GM21528 (cell line): ENCODE results near the gene KRTAP20-3.

Experiments used
- ATAC-seq: cut with Tn5 transposase; IDR thresholded peaks from one replicate; pipeline ENCODE4 v1.9.1; 2021; ENCODE audit warnings: mild to moderate bottlenecking, moderate library complexity; ENCODE audit not compliant: unreplicated experiment, low FRiP score

KRTAP20-3 gene

GRCh38 chr21:30642564-30642963 is at the start of gene KRTAP20-3:
Gene KRTAP20-3 (plus strand): TSS chr21:30642864.
- ATAC-seq, result no peak

DNA sequence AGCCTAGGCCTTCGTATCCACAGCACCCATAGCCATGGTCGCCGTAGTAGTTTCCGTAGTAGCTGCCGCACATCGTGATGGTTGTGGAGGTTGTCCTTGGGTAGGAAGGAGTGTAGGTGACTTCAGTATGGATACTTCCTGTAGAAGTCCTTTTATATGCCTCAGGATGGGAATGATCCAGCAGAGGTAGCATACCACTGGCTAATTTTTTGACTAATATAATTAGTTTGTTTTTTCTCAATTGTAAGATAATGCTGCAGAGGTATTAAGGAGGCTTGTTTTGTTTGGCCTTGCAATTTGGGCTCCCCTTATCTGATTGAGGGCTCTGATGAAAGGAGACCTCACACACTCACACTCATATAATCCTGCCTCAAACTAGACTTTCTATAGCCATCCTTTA is 43.9 kb upstream of the KRTAP20-3 start, which contains the start of gene KRTAP6-2:
Gene KRTAP6-2, minus strand, starts transcription at position 101 of the 400 bp plus-strand sequence. Its CDS starts 28 bp downstream, at position 73.
- ATAC-seq, result no peak

- ATAC-seq, result no peak
These were observed 41.9 kb upstream of the KRTAP20-3 start, which contains the start of gene KRTAP22-1 for GRCh38 chr21:30600787-30601186. Gene KRTAP22-1 (plus strand): TSS chr21:30601087.

DNA sequence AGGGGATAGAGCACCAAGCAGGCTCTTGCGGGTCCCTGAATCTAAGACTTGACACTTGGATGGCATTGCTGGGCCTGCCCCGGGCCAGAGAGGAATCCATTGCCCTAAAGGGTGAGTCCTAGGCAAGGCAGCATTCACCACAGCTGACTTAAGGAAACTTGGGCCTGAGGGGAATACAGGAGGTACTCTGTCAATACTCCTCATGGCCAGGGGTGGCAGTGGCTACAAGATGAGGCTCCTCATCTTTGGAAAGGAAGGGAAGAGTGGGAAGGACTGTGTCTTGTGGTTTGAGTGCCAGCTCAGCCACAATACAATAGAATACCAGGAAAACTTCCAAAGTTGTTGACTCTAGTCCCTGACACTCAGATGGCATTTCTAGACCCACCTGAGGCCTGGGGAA is 36.7 kb upstream of the KRTAP20-3 start:
- no peak for ATAC-seq

GRCh38 chr21:30612132-30612531 is 30.5 kb upstream of the KRTAP20-3 start:
- ATAC-seq, result no peak

DNA sequence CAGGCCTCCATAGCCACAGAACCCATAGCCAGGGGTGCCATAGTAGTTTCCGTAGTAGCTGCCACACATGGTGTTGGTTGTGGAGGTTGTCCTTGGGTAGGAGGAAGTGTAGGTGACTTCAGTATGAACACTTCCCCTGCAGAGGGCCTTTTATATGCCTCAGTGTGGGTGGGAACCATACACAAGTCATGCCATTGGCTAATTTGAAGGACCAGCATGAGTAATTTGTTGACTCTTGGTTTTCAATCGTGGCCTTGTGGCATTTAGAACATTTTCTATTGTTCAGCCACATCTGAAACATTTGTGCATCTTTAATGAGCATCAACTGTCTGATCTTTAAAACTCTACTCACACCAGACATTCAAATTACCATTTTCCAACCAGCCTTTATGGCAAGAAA is 28.8 kb upstream of the KRTAP20-3 start, which contains the start of gene KRTAP6-1:
Gene KRTAP6-1, minus strand, starts transcription at position 95 of the 400 bp plus-strand sequence. Its CDS starts 26 bp downstream, at position 69.
- no peak for ATAC-seq

- ATAC-seq, result no peak
These were observed 27.5 kb upstream of the KRTAP20-3 start for GRCh38 chr21:30615199-30615598.

DNA sequence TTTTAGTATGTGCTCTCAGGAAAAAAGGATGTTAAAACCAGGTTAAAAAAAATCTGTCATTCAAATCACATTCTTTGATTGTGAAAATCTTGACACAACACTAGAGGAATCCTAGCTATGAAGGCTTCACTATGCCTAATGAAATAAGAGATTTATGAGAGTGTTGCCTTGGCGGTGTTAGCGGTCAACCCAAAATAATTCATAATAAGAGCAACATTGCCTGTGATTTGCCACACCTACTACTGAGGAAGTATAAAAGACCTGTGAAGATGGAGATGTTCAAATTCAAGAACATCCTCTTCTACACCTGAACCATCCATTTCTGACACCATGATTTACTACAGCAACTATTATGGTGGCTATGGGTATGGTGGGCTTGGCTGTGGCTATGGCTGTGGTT is 26.5 kb upstream of the KRTAP20-3 start, which contains the start of gene KRTAP20-1:
Gene KRTAP20-1, plus strand, starts transcription at position 301 of the 400 bp plus-strand sequence. Its CDS starts 30 bp downstream, at position 331.
- no peak for ATAC-seq

DNA sequence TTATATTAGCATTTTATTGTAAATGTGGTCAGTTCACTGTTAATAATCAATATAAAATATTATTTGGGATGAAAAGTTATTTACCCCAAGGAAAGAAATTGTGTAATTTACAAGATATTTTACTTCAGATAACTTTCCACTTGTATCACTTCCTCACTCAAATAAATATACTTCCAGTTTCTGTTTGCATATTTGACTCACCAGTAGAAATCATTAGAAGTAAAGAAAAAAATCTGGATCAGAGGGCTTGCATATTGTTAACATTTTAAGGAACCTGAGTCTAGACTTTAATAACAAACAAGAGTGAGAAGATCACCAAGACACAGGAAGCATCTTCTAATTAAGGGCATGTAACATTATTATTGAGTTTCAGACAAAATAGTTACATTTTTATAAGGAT is 22.6 kb upstream of the KRTAP20-3 start:
- ATAC-seq, result no peak

- ATAC-seq, result no peak
These were observed 22.1 kb upstream of the KRTAP20-3 start, which contains the start of gene KRTAP20-4 for GRCh38 chr21:30620522-30620921. Gene KRTAP20-4 (plus strand): TSS chr21:30620627.

DNA sequence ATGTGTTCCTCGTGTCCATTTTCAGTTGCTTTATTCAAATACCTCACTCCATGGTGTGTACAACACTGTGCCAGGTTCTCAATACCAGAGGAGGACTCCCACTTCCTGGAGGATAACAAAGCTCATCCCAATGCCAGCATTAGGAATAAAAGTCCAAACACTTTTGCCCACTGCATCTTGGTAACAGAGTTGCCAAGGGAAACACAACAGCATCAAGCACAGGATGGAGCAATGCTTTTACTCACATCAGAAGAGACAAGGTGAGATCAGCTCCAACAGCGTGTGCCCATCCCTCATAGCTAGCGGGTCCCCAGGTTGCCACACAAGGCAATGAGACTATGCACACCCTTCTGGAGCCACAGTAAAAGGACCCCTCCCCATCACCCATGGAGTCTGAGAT is 19.3 kb upstream of the KRTAP20-3 start:
- no peak for ATAC-seq

DNA sequence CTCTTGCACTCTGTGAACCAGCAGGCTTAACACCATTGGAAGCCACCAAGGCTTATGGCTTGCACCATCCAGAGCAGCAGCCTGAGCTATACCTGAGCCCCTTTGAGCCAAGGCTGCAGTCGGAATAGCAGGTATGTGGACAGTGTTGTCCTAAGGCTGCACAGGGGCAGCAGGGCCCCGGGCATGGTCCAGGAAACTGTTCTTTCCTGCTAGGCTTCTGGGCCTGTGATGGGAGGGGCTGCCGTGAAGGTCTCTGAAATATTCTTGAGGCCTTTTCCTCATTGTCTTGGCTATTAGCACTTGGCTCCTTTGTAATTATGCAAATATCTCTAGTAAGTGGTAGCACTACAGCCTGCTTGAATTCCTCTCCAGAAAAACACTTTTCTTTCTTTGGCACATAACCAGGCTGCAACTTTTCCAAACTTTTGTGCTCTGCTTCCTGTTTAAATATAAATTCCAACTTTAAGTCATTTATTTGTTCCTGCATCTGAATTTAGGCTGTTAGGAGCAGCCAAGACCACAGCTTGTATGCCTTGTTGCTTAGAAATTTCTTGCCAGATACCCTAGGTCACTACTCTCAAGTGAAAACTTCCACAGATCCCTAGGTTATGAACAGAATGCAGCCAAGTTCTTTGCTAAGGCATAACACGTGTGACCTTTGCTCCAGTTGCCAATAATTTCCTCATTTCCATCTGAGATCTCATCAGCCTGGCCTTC is 17.1 kb upstream of the KRTAP20-3 start:
- no peak for ATAC-seq

DNA sequence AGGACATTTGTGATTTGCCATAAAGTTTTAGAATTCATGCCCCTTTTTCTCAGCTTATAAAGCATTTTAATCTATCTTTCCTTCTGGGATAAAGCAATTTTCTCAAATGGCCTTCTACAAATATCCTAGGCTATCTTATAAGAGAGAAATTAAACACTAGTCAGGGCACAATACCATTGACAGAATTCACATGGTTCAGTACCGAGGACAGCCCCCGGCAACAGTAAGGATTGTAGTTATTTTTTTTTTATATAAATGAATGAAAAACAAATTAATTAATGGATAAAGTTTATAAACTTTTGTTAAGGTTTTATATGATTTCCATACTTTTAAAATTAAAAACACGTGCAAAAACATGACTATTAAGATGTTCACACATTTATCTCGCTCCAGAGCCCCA is 14.6 kb upstream of the KRTAP20-3 start:
- no peak for ATAC-seq

- no peak for ATAC-seq
These were observed 13.5 kb upstream of the KRTAP20-3 start for GRCh38 chr21:30629200-30629599.

- no peak for ATAC-seq
These were observed 7.8 kb upstream of the KRTAP20-3 start, which contains the start of gene KRTAP20-2 for GRCh38 chr21:30634906-30635305. Gene KRTAP20-2 (plus strand): TSS chr21:30635206. CDS start chr21:30635264, 58 bp downstream.

GRCh38 chr21:30638686-30639085 is 4.0 kb upstream of the KRTAP20-3 start:
- ATAC-seq, result no peak

DNA sequence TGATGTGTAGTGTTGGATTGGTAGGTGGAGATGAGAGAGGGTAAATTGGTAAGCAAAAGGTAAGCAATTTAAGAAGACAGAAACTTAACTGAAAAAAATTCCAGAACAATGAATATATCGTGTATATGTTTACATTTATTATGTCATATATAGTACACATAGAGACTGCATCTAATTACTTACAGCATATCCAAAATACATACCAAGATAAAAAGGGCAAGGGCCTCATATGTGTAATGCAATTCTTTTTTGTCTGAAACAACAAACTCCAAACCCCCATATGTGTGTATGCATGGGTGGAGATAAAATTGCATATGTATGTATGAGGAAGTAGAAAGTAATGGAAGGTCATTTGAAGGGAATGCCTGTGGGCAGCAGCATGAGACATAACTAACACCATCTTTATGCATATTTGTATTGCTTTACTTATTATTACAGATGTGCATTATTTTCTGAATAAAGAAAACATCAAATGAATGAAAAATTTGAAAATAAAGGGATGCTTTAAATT is 4.3 kb downstream of the KRTAP20-3 start:
- ATAC-seq, result no peak

GRCh38 chr21:30652891-30653290 is 10.2 kb downstream of the KRTAP20-3 start:
- ATAC-seq, result no peak

DNA sequence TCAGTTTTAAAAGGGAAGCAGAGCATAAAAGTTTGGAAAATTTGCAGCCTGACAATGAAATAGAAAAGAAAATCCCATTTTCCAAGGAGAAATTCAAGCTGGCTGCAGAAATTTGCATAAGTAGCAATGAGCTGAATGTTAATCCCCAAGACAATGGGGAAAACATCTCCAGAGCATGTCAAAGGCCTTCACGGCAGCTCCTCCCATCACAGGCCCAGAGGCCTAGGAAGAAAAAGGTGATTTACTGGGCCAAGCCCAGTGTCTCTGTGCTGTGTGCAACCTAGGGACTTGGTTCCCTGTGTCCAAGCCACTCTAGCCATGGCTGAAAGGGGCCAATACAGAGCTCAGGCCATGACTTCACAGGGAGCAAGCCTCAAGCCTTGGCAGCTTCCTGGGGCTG is 26.1 kb downstream of the KRTAP20-3 start:
- no peak for ATAC-seq

GRCh38 chr21:30672985-30673650 is 30.5 kb downstream of the KRTAP20-3 start:
- ATAC-seq, result no peak

DNA sequence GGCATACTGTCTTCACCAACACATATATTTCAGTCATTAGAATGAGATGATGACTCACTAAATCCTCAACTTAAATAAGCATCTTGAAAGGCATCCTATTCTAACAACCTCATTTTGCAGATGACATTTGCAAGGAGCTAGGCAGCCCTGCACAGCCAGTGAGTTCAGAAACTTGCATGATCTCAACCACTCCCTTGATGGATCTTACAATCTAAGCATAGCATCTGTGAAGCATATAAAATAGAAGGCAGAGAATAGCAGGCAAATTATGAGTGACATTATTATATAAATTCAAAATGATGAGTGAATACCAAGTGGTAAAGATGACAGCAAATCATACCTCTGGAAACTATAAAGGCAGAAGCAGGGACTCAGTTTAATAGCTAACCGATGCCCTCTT is 31.6 kb downstream of the KRTAP20-3 start:
- no peak for ATAC-seq
